ENCODE results near the gene GRK1.
"Not testable (repeated sequence)": the region's sequence is repeated elsewhere in the genome, so short reads cannot be mapped to it uniquely, and the experiment has no call there.

The GRK1 gene

GRCh38 chr13:113666951-113667701 lies at the start of gene GRK1:
GRK1 (plus strand) TSS chr13:113667219; CDS start chr13:113667387, 168 bp downstream.
- peak; percentile 14 for DNase-seq

GRCh38 chr13:113617961-113618360 lies 49.1 kb upstream of the GRK1 start:
- DNase-seq = no peak

DNA sequence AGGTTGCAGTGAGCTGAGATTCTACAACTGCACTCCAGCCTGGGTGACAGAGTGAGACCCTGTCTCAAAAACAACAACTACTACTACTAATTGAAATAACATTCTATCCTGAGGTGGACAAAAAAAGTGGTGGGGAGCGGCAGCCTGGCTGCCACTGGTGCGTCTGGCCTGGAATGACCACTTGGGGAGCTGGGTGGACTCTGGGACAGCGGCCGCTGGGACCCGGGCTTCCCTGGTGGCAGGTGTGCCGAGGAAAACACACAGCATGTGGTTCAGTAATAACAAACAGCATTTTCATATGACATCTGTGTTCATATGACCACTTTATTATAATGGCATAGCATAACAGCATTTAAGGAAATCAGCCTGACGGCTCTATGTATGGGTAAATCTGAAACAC lies 48.6 kb upstream of the GRK1 start:
- DNase-seq = no peak

GRCh38 chr13:113620036-113620796 lies 46.8 kb upstream of the GRK1 start:
- no peak for DNase-seq

- DNase-seq = no peak
These were observed 46.0 kb upstream of the GRK1 start for GRCh38 chr13:113621046-113621445.

DNA sequence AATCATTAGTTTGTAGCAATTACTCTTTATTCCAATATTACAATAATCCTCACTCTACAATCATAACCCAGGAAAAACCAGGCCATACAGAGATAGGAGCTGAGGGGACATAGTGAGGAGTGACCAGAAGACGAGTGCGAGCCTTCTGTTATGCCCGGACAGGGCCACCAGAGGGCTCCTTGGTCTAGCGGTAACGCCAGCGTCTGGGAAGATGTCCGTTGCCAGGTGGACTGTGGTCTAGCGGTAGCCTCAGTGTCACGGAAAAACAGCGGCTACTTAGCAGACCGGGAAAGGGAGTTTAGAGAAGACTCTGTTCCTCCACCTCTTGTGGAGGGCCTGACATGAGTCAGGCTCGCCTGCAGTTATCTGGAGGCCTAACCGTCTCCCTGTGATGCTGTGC lies 45.5 kb upstream of the GRK1 start:
- not testable (repeated sequence) for DNase-seq

DNA sequence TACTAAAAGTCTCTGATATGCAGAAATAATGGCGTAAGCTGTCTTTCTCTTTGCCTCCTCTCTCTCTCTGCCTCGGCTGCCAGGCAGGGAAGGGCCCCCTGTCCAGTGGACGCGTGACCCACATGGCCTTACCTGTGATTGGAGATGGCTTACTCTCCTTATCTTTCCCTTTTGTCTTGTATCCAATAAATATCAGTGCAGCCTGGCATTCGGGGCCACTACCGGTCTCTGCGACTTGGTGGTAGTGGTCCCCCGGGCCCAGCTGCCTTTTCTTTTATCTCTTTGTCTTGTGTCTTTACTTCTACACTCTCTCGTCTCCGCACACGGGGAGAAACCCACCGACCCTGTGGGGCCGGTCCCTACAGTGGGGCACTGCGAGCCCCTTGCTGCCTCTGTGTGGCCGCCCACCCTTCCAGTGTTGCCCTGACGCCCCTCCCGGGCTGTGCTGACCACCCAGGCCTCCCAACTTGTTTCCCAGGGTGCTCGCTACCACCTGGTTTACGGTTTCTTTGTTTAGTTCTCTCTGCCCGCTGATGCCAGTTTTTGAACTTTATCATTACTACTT lies 45.0 kb upstream of the GRK1 start:
- DNase-seq = not testable (repeated sequence)

DNA sequence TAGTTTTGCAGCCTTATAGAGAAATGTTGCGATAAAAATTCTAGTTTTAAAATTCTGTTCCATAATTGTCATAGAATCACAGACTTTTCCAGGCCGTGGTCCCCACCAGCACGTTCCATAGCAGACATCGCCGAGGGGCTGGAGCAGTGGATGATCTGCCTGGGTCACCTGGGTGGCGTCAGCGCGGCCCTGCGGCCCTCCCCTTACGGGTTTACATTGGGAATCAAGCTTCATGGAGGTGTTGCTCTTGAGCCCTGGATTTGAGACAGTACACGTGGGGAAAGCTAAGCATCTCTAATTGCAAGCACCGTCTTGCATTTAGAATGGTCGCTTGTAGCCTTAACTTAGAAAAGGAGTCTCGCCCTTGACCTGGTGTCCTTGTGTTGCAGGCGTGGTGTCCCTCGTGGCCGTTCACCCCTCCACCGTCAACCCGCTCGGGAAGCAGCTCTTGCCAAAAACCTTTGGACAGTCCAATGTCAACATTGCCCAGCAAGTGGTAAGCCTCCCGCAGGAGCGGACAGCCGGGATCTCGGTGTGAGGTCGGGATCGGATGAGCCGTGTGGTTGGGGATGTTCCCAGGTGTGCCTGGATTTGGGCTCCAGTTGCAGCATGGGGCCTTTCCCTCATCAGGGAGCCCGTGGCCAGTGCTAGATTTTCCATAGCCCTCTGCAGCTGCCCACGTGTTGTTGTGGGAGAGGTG lies 44.1 kb upstream of the GRK1 start:
- DNase-seq = no peak

DNA sequence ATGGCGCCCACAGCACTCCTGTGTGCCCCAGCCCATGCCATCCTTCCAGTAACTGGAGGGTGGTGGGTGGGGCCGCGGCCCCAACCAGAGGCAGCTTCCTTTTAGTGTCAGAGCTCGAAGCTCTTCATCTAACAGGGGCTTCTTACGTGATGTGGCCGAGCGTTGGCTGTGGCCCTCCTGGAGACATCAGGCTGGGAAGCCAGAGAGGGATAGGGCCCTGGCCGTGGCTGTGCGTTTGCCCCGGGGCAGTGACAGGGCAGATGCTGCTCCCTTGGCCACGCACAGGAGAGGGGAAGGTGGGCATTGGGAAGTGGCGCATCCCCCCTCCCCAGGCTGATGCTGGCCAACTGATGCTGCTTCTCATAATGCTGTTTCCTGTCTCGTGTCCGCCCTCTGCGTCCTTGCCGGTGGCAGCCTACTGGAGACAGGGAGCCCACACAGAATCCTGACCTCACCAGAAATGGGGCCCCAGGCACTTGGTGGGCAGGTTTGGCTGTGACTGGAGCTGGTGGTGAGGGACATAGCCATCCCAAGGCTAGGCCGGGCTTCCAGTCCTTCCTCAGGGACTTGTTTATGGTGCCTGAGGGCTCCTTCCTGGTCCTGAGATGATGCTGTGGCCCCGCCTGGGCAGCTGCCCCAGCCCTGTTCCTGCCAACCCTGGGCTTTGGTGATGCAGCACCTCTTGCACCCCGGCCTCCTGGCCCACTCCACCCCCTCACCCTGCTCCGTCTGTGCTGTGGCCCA lies 43.4 kb upstream of the GRK1 start:
- no peak for DNase-seq

- DNase-seq = no peak
These were observed 42.8 kb upstream of the GRK1 start for GRCh38 chr13:113624235-113624587.

GRCh38 chr13:113624640-113625304 lies 42.2 kb upstream of the GRK1 start:
- DNase-seq = not testable (repeated sequence)

GRCh38 chr13:113625965-113626721 lies 40.9 kb upstream of the GRK1 start:
- no peak for DNase-seq

- no peak for DNase-seq
These were observed 39.9 kb upstream of the GRK1 start for GRCh38 chr13:113627136-113627535.

- DNase-seq = no peak
These were observed 38.4 kb upstream of the GRK1 start for GRCh38 chr13:113628291-113629270.

GRCh38 chr13:113629866-113630265 lies 37.2 kb upstream of the GRK1 start:
- DNase-seq = no peak

DNA sequence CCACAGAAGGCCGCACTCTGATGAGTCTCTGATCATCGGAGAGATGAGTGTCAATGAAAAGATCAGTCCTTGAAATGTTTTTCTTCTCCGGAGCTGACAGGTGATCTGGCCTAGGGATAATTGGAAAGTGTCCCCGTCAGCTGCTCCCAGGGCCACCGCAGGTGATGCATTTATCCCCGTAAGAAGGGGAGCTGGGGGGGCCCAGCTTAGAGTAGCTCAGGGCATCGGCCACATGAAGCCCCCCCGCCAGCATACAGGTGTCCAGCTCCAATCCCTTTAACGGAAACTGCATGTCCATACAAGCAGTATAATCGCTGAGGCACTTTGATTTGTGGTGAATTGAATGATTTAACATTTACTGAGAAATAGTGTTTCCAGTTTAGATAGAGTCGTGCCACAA lies 36.7 kb upstream of the GRK1 start:
- DNase-seq = no peak

GRCh38 chr13:113630804-113631203 lies 36.2 kb upstream of the GRK1 start:
- DNase-seq = no peak

- no peak for DNase-seq
These were observed 35.5 kb upstream of the GRK1 start for GRCh38 chr13:113631341-113632095.
